Effector CD8-positive, alpha-beta T cell (primary cell): ENCODE data around the gene CSNK1D.

Source experiments
- DNase-seq: peaks from one replicate; lab custom pipeline; 2025; lab: John Stamatoyannopoulos, UW

Gene CSNK1D

DNA sequence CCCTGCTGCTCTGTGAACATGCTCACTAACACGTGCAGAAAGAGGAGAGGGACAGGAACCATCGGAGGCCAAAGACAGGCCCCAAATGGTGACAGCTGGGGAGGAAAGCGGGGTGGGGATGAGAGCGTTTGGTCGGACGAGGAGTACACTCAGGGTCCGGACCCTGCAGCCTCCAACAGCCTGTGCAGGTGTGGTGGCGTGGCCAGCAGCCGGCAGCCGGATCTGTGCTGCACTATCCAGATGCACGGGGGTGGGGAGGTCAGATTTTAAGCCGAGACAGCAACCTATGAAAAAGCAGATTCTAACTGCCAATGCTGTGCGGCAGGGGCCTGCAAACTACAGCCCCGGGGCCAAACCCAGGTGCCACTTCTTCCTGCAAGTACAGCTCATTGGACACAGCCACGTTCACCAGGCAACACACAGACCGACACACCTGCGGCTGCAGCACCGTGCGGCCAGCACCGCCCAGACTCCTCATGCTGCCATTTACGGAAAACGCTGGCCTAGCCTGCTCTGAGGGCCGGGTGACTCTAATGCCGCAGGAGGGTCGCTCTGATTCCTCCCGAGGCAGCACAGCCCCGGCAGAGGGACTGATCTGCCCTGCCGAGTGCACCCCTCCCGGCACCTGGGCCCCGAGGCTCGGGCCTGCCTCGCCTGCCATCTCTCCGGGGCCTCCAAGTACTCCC lies 23.5 kb downstream of the CSNK1D start:
- no peak for DNase-seq

DNA sequence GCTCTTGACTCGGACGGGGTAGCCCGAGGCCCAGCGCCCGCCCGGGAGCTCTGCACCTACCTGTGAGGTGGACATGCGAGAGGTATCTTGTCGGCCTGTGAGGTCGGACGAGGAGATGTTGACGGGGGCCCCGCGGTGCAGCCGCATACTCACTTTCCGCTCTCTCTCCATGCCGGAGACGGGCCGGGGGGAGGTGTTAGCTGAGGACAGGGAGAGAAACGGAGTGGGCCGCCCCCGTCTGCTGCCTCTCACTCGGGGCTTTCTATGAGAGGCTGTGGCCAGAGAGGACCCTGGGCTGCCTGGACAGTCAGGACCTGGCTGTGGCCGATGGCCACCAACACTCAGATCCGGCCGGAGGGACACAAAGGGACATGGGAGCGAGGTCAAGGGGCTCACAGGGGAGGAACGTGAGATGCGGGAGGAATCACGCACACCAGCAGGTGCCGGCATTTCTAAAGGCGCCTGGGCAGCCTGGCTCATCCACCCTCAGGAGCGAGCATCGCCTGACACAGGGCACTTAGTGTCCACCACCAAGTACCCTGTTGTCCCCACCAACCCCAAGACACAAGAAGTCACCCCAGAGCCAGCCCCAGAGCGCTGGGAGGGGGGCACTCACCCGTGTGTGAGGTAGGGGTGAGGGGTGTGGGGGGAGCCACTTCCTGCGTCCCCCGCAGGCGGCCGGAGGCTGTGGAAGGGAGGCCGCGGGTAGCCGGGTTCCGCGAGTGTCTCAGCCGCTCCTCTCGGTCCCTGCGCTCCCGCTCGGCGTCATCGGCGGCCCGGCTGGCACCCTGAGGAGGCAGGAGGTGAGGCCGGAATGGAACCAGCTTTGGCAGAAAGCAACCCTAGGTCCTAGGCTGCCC lies 24.5 kb downstream of the CSNK1D start:
- no peak for DNase-seq

DNA sequence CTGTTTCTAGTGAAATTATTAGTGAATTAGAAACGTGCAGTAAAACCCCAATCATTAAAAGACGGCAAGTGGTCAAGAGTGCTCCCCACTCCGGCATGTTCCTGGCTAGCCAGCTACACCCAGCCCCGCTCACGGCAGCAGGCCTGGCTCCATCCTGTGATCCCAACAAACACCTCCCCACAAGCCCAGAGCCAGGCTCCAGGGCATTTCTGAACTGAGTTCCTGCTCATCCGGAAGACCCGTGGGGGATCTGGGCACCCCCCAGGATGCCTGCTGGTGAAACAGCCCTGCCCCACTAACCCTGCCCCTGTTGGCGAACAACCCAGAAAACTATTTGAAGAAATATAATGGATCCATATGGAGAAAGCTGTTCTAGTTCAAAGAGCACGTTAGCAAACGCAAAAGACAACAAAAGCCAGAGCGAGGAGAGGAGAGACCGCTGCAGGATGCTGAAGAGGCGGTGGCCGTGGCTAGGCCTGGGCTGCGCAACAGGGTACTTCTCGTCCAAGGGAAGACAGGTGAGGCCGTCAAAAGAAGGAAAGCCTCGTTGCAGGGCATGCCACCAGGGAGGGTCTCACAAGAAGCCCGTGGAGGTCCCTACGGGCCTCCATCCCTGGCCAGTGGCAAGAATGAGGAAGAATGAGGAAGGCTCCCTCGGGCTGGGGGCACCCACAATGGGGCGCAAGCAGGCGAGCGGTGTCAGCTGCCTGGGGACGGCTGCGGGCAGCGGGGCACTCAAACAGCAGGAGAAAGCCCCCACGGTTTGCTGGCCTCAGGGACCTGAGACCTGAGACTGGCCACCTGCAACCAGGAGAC lies 25.4 kb downstream of the CSNK1D start:
- DNase-seq: no peak

DNA sequence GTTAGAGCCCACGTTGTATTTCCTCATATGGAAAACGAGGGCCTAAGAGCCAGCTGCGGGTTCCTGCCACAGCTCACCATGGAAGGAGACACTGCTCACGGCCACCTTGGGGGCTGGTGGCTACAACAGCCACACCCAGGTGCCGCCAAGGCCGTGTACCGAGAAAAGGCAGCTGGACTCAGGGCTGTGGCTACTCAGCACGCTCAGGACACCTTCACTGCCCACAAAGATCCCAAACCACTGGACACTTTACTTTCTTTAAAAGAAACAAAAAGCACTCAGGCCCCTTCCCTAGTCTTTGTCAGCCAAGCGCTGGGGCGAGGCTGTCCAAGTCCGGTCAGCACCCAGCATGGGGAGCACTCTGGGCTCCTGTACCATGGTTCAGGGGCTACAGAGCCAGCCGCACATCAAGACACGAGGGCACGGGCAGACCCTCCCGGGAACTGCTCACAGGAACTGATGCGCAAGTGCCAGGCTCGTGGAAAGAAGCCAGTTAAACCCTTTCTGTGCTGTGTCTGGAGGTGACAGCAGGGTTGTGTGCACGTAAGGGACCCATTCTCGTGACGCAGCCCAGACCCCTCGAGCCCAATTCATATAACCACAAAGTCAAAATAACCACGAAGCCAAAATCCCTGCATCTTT lies 26.2 kb downstream of the CSNK1D start:
- no peak for DNase-seq

DNA sequence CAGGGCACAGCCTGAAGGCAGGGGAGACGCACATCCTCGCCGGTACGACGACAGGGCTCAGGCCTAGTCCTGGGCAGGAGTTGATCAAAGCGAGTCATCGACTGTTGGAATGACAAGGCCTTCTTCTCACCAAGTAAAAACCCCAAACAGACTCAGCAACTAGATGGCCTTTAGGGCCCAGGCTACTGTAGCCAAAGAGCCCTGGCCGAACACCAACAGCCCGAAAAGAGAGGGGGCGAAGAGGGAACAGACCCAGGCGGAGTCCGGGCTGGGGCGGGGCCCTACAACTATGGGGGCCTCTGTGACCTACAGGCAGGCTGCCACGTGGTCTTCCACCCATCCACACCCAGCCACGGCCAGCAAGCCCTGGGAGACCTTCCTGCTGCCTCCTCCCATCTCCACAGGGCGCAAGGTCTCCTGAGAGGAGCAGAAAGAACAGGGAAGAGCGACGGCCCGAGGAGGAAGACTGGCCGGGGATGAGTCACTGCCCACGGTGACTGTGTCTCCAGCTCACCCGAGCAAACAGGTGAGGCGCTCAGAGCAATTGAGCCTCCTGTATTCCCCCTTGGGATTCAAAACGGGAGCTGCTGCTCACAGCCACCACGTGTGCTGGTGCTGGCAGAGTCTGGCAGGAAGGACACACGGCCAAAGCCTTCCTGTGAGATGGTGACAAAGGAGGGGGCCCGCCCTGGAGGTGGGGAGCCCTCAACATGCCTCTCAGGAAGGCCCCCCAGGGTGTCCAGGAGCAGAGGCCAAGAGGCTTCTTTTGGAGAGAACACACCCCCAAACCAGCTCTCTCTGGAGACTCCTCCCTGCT lies 26.9 kb downstream of the CSNK1D start:
- DNase-seq: no peak

DNA sequence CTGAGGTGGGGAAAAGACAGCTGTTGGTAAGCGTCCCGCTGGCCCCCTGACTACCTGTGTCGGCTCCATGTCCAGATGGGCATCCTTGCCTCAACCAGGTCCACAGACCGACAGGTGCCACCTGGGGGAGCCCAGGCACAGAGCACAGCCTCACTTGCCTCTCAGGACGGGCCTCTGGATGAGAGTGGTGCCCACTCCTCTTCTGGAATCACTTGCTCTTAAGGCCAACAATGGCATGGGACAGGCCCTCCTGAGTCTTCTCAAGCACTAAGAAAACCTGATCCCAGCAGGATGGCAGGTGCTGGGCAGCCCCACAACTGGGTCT lies 27.5 kb downstream of the CSNK1D start:
- no peak for DNase-seq

DNA sequence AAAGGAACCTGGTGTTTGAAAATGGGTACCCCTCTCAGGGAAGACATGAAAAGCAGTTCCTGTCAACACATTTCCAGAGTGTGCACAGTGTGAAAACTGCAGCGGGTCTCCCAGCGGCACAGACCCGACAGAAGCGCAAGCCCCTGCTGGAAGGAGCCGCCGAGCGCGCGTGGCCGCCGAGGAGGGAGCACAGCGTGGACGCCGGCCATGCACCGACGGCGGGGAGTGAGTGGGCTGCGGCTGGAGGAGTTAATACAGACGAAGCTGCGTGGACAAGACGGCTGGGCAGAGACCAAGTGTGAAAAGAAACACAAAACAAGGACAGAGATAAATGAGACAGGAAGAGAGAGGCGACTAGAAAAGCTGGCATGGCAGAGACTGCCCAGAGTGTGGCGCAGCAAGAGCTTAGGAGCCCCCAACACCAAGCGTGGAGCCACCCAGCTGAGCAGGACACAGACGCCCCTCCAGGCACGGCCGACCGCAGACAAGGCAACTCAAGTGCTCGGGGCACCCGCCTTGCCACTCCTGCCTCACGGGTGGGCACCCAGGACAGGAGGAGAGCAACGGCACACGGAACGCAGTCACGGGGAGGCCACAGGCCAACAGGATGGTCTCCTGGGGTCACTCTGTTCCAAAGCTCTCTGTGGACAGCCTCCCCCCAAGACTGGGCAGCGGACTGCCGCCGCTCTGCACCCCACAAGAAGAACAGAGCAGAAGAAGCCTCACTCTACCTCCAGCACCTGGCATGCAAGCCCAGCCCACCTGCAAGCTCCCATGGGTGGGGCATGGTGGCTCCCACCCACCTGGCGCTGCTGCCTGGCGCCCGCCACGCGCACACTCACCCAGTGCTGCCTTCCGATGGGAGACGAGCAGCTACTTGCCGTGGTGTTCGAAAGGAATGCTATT lies 28.1 kb downstream of the CSNK1D start:
- no peak for DNase-seq

DNA sequence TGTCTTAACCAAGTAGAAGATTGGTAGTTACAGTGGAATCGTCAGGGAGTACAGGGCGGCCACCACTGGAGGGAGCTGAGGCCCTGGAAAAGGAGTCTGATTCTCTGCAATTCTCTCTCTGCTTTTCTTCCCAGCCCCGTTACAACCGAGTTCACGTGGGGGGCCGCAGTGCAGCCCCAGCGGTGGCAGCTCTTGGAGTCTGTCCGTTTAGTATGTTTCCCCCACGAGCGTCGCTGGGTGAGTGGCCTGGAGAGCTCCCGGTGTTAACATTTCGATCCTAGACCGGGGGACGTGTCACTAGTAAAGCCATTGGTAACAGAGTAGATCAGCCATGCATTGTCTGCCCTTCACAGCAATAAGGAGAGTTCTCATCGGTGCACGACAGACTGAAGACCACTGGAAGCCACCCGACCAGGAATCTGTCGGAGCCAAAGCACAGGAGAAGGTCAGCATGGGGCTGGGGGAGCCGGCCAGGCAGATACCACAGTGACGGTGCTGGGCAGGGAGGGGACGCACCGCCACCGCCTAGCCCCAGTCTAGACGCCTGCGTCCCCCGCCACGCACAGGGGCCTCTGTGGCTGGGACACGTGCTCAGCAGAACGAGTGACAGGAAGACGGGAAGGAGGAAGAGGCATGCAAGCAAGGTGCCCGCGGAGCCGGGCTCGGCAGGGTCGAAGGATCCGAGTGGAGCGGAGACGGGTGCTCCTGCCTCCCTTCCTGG lies 28.9 kb downstream of the CSNK1D start:
- DNase-seq: no peak

DNA sequence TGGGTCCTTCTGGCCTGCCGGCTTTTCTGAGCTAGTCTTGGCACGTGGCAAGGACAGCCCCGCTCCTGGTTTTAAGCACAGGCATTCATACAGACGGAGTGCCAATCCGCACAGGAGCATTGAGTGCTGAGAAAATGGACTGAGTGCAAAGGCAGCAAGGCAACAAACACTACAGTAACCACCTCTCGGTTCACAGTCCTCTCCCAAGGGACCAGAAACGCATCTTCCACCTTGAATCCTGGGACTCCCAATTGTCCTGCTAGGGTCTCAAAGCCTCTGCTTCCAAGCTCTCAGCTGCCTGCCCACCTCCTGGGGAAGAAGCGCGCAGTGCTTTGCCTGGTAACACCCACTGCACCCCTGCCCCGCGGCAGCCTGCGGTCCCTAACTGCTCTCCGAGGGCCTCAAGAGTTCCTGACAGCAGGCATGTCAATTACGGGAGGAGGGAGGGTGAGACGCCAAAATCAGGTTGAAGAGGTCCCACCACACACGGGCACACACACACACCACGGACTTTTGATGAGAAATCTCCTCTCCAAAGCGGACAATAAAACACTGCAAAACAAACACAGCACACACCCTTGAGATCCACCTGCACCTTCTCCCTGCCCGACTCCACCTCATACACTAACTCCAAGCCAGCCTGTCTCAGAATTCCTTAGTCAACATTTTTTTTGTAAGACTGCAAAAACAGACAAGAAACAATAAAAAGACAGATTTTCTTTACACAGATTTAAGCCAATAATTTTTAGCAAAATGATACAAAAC lies 29.7 kb downstream of the CSNK1D start:
- DNase-seq: no peak

DNA sequence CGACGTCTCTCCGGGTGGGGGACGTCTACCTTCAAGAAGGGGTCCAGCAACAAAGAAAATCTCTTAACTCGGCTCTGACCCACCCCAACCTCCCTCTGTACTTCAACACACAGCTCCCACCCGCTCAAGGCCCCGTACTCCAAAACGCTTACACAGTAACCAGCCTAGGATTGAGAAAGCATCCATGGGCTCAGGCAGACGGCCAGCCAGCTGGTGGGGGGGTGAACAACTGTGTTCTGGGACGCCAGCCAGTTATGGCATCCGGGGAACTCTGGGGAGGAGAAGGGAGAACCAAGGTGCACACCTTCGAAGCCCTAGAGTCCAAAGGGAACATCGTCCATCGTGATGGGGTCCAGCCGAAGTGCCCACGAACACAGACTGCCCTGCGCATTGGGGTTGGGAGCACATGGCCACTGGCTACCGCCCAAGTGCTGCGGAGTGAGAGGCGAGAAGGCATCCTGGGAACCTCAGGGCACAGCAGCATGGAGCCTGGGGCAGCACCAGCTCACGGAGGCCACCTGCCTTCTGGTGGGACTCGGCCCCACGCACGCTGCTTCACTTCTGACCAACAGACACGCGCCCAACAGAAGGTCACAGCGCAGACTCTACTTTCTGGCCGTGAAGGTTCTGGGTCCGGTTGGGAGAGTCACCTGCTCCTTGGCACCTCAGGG lies 30.4 kb downstream of the CSNK1D start:
- DNase-seq: no peak

DNA sequence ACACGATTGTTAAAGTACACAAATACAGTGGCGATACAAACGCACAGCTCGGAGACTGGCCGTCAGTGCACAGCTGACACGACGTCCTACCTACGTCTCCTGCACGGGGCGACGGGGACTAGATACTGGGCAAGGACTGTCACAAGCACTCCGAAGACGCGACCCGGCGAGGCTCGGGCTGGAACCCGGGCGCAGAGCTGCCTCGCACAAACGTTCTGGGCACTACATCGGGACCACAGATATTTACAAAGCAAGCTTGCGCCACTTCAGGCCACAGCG lies 30.9 kb downstream of the CSNK1D start:
- DNase-seq: no peak

DNA sequence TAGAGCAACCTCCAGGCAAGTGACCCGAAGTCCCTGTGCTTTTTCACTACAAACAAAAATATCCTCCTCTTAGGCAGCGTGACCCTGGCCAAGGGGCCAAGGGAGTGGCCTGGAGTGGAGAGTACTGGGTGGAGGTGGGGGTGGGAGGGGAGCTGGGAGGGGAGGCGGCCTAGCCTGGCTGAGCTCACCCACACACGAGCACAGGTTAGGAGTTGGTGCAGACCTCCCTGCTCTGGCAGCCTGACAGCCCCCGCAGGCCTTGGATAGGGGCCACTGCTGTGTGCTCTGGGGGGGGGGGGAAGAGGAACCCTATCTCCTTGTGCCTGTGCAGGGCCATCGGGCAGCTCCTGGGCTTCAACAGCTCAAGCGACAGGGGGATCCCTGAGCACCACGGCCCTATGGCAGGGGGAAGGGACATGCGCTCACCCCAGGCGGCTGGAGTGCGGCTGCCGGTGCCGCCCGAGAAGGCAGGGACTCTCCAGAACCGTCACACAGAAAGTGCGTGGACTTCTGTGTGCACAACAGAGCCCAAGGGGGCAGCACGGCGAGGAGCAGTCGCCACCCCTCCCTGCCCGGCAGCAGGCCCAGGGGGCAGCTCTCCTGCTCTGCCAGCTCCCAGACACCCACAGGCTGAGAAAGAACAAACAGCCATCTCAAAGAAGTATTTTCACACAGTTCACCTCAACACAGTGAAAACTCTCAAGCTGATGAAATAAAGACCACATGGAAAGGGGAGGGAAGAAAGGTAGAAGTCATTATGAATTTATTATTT lies 31.4 kb downstream of the CSNK1D start:
- no peak for DNase-seq

DNA sequence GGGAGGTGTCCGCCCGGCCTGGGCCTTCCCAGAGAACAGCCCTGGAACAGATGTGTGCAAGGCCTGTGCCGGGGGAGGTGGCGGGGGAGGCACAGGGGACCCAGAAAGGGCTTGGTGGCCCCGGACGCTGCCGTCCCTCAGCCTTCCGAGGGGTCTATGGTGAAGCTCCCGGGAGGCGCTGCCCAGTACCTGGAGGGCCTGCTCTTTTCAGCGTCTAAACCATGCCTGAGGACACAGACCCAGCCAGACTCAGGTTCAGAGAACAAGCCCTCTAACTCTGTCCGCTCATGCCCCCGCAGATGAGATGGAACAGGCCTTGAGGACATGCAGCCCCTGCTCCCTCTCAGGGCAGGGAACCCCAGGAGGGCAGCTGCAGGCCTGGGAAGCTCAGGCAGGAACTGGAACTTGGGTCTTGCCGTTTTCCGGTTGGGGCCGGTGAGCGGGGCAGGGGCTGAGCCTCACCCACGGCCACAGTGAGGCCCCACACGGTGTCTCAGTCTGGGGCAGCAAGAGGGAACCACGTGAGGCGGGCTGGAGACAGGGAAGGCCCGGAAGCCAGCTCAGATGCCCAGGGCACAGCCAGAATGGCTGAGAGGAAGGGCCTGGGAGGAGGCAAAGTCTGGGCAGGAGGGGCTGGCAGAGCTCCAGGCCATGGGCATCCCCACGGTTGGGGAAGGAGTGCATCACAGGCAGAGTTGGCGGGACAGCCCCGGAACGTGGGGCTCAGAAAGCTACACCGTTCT lies 32.1 kb downstream of the CSNK1D start:
- DNase-seq: no peak

DNA sequence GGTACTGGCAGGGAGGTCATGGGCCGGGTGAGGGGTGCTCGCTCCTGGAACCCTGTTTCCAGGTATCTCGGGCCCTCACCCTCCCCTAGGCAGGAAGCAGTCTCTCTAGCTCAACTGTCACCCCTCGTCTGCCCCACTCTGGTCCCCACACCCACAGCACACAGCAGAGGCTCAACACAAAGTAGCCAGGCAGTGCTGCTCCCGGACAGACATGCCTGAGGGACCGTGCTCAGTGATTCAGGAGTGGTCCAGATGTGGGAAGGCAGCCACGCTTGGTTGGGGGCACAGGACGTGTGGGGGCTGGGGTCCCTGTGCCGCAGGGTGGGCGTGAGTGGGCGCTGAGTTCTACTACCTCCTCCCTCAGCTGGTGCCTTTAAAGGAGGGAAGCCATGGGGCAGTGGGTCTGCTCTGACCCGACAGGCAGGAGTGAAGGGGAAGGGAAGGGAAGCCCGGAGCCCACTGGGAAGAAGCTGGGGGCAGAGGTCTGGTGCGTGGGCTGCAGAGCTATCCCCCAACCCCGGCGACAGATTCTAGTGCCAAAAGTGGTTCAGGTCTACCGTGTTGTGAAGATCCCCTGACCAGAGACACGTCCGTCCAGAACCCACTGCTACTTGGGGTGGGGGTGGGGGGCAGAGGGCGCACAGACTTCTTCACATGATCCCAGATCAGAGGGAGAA lies 32.9 kb downstream of the CSNK1D start:
- no peak for DNase-seq

DNA sequence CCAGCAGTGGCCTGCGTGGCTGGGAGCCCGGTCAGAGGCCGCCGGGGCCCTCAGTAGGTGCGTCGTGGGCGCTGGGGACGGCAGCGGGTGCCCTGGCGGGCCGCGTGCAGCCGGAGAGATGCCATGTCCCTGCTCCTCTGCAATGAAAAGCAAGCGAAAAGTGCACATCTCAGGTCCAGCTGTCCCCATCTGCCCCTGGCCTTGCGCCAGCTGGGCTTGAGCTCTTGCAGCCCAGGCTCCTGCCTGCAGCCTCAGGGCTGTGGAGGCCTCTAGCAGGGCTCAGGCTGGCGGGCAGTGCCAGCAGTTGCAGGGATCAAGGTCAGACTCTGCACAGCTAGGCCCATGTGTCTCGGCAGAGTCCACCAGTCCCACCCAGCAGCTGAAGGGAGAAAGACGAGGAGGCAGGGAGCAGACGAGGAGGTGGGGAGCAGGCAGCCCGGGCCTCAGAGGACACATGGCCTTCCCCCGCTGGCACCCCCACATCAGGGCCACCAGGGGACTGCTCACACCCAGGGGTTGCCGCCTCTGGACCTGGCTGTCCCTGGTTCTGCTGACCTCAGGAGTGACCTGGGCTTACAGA lies 33.5 kb downstream of the CSNK1D start:
- DNase-seq: no peak

DNA sequence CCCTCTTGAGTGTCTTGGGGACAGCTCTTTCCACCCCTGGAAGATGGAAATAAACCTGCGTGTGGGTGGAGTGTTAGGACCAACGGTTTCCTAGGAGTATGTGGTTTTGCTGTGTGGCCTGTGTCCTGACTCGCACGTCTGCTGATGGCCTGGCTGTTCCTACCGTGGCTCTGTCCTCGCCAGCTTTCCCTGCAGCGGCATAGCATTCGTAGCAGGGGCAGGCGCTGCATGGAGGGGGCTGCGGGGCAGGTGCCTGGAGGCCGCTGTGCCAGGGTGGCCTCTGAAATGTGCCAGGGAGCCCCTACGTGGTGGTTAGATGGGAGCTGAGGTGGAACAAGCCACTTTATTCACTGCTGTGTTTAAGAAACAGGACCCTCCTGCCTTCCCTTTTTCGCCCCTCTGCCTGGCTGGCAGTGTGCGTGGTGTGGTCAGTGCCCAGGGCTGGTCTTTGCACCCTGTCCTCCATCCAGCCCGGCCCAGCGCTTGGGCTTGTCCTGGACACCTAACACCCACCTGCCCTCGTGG lies 34.0 kb downstream of the CSNK1D start:
- no peak for DNase-seq
